Lower leg skin (tissue), 3 donors: ENCODE measurements around the gene MCCC2.

ENCODE experiments used
- CTCF ChIP-seq, 3 donors: fragments of 450-650 bp; IDR thresholded peaks; one replicate each; pipeline ENCODE4 v1.5.1; 2016; ENCODE audit warnings: antibody characterized with exemption in 3 of 3, mild to moderate bottlenecking in 3 of 3, moderate library complexity in 2 of 3
- POLR2A ChIP-seq, 2 donors: fragments of 450-650 bp; IDR thresholded peaks; one replicate each; pipeline ENCODE4 v1.6.1; 2016 to 2017; ENCODE audit warnings: antibody characterized with exemption in 2 of 2, mild to moderate bottlenecking in 1 of 2, moderate library complexity in 1 of 2

- TF ChIP-seq CTCF (IDR thresholded peaks at IDR 0.05), result no peak
- no peak for TF ChIP-seq POLR2A (IDR thresholded peaks at IDR 0.05)
These were observed 13.5 kb upstream of the MCCC2 start for GRCh38 chr5:71573591-71573990.
